GM12892 (cell line): ENCODE results near the gene PACSIN2.

Experiments used
- POLR2A ChIP-seq: IDR thresholded peaks from 2 replicates; pipeline ENCODE4 v1.6.1; 2011; ENCODE audit warnings: low read depth, low read length, control low read depth
- POLR2AphosphoS5 ChIP-seq: IDR thresholded peaks from 2 replicates; pipeline ENCODE4 v1.6.1; 2011; ENCODE audit warnings: low read depth, low read length, control low read depth

- TF ChIP-seq POLR2A, result no peak
- no peak for TF ChIP-seq POLR2AphosphoS5
Observed at GRCh38 chr22:42908374-42908746, 106.6 kb downstream of the PACSIN2 start.
